Measurements from ENCODE around the gene PRKX. TPM values are rescaled to one million over a fixed set of nuclear protein-coding genes. Genes with fewer than 3 reads are reported as not detected.
"Not testable (repeated sequence)": the region's sequence is repeated elsewhere in the genome, so short reads cannot be mapped to it uniquely, and the experiment has no call there.

PRKX gene
- total RNA-seq, 4 donors from 2014 or later = 1.2 to 4.7 (median 2.3) TPM

GRCh38 chrX:3701445-3701928, 12.0 kb downstream of the PRKX start:
- DNase-seq; ATAC-seq; intact Hi-C loops (cut with DNase I; ENCODE audit: low total_unique reads); H3K9me3 ChIP-seq; H3K27ac ChIP-seq; H3K27me3 ChIP-seq; H3K36me3 ChIP-seq; H3K4me3 ChIP-seq; in situ Hi-C loops (cut with MboI; ENCODE audit: low sequenced_read_pairs in 4 of 4); H3K4me1 ChIP-seq: not testable (repeated sequence)

GRCh38 chrX:3699821-3700381, 13.5 kb downstream of the PRKX start:
- peak overlapping the region; percentile 59 to 71 (median 64) for H3K27ac ChIP-seq
- no peak for ATAC-seq

GRCh38 chrX:3697701-3698279, 15.7 kb downstream of the PRKX start:
- no peak for TF ChIP-seq CTCF (IDR thresholded peaks at IDR 0.05 in 4 of 5, conservative IDR thresholded peaks at IDR 0.05 in 1 of 5)
- peak in 1 of 2 donors; percentile 15 for TF ChIP-seq POLR2A (IDR thresholded peaks at IDR 0.05)
- Histone ChIP-seq H3K36me3 (no peaks in the 10 kb centered on the region), H3K27ac (peak overlapping the region; percentile 57 to 70 (median 59)), H3K9me3 (no peaks in the 10 kb centered on the region), H3K27me3 (no peaks in the 10 kb centered on the region), H3K4me3 (no peak overlapping the region), H3K4me1 (no peaks in the 10 kb centered on the region)
- in situ Hi-C loops (cut with MboI; ENCODE audit: low sequenced_read_pairs in 4 of 4) (no loop called here), intact Hi-C loops (cut with DNase I; ENCODE audit: low total_unique reads) (no loop called here)
- peak; percentile 77 to 89 for ATAC-seq
- peak; percentile 14 to 32 for DNase-seq

More at GRCh38 chrX:3699821-3700381, 13.5 kb downstream of the PRKX start:
- peak overlapping the region in 3 of 4 donors; percentile 13 to 37 (median 34) for H3K4me3 ChIP-seq
- no peak for DNase-seq
- TF ChIP-seq POLR2A (IDR thresholded peaks at IDR 0.05) = no peak
- no peak for TF ChIP-seq CTCF (IDR thresholded peaks at IDR 0.05 in 4 of 5, conservative IDR thresholded peaks at IDR 0.05 in 1 of 5)
- no peaks in the 10 kb centered on the region for H3K4me1 ChIP-seq
- H3K27me3 ChIP-seq = no peaks in the 10 kb centered on the region
- H3K36me3 ChIP-seq = no peaks in the 10 kb centered on the region
- H3K9me3 ChIP-seq = no peaks in the 10 kb centered on the region
- in situ Hi-C loops (cut with MboI; ENCODE audit: low sequenced_read_pairs in 4 of 4) (no loop called here), intact Hi-C loops (cut with DNase I; ENCODE audit: low total_unique reads) (no loop called here)

- no peak for TF ChIP-seq POLR2A (IDR thresholded peaks at IDR 0.05)
- no peak for TF ChIP-seq CTCF (IDR thresholded peaks at IDR 0.05 in 4 of 5, conservative IDR thresholded peaks at IDR 0.05 in 1 of 5)
- intact Hi-C loops (cut with DNase I; ENCODE audit: low total_unique reads) = no loop called here
- no peaks in the 10 kb centered on the region for H3K36me3 ChIP-seq
- no peaks in the 10 kb centered on the region for H3K27me3 ChIP-seq
- no peak overlapping the region for H3K4me3 ChIP-seq
- DNase-seq = no peak
- ATAC-seq = peak in 1 of 2 donors; percentile 19
- peak overlapping the region; percentile 37 to 70 (median 58) for H3K27ac ChIP-seq
- in situ Hi-C loops (cut with MboI; ENCODE audit: low sequenced_read_pairs in 4 of 4) = no loop called here
- no peaks in the 10 kb centered on the region for H3K9me3 ChIP-seq
- no peaks in the 10 kb centered on the region for H3K4me1 ChIP-seq
Measured at GRCh38 chrX:3697220-3697684, 16.2 kb downstream of the PRKX start.

GRCh38 chrX:3695536-3695935, 17.9 kb downstream of the PRKX start:
- ATAC-seq (no peak), DNase-seq (no peak)
- Histone ChIP-seq H3K36me3 (no peaks in the 10 kb centered on the region), H3K4me3 (no peak overlapping the region), H3K27me3 (no peaks in the 10 kb centered on the region), H3K4me1 (no peaks in the 10 kb centered on the region), H3K9me3 (no peaks in the 10 kb centered on the region), H3K27ac (no peak overlapping the region)
- TF ChIP-seq POLR2A (IDR thresholded peaks at IDR 0.05) (no peak), CTCF (IDR thresholded peaks at IDR 0.05 in 4 of 5, conservative IDR thresholded peaks at IDR 0.05 in 1 of 5) (no peak)
- in situ Hi-C loops (cut with MboI; ENCODE audit: low sequenced_read_pairs in 4 of 4) (no loop called here), intact Hi-C loops (cut with DNase I; ENCODE audit: low total_unique reads) (no loop called here)
